ENCODE results near the gene PMAIP1. TPM values are rescaled to one million over a fixed set of nuclear protein-coding genes. Genes with fewer than 3 reads are reported as not detected.

Gene PMAIP1
- total RNA-seq, 4 donors from 2014 or later = 0.94 to 2.5 (median 1.4) TPM; not detected in 1

DNA sequence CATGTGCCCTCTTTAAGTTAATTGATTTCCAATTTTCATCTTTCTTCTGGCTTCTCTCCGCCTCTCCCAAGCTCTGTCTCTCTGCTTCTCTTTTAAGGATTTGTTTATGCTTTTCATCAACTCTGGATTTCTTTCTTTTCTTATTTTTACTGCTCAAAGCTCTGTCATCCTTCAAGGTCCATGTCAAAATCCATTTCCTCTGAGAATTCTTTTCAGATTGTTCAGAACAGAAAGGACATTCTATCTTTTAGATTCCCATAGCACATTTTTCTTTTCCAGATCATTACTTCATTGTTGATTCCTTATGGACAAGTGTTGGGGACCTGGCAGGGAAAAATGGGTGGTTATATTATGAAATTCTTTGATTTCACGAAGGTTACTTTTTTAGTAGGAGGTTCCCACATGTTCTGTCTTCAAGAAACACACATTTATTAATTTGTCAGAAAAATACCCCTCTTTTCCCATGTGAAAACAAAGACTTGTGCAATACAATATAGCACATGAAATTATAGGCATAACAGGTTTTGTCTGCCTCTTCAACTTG lies 12.3 kb downstream of the PMAIP1 start:
- H3K27me3 ChIP-seq = no peaks in the 10 kb centered on the region
- TF ChIP-seq POLR2A (IDR thresholded peaks at IDR 0.05) = no peak
- TF ChIP-seq, protein P1, sequence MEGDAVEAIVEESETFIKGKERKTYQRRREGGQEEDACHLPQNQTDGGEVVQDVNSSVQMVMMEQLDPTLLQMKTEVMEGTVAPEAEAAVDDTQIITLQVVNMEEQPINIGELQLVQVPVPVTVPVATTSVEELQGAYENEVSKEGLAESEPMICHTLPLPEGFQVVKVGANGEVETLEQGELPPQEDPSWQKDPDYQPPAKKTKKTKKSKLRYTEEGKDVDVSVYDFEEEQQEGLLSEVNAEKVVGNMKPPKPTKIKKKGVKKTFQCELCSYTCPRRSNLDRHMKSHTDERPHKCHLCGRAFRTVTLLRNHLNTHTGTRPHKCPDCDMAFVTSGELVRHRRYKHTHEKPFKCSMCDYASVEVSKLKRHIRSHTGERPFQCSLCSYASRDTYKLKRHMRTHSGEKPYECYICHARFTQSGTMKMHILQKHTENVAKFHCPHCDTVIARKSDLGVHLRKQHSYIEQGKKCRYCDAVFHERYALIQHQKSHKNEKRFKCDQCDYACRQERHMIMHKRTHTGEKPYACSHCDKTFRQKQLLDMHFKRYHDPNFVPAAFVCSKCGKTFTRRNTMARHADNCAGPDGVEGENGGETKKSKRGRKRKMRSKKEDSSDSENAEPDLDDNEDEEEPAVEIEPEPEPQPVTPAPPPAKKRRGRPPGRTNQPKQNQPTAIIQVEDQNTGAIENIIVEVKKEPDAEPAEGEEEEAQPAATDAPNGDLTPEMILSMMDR (IDR thresholded peaks at IDR 0.05) = no peak
- H3K36me3 ChIP-seq = no peaks in the 10 kb centered on the region
- no peaks in the 10 kb centered on the region for H3K9me3 ChIP-seq
- no peak overlapping the region for H3K27ac ChIP-seq
- no peak for DNase-seq
- no peaks in the 10 kb centered on the region for H3K4me1 ChIP-seq
- no peak overlapping the region for H3K4me3 ChIP-seq

DNA sequence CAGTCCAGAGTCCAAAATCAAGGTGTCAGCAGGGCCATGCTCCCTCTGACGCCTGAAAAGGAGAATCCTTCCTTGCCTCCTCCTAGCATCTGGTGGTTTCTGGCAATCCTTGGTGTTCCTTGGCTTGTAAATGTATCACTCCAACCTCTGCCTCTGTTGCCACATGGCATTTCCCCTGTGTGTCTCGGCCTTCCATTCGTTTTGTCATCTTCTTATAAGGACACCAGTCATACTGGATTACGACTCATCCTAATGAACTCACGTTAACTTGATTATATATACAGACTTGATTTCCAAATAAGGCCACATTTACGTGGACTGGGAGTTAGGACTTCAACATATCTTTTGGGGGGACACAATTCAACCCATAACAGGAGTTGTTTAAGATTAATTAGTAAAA lies 15.8 kb downstream of the PMAIP1 start:
- Histone ChIP-seq H3K36me3 (no peaks in the 10 kb centered on the region), H3K27ac (no peak overlapping the region), H3K9me3 (no peaks in the 10 kb centered on the region), H3K4me3 (no peak overlapping the region), H3K4me1 (peaks cover 0 to 6% (median 0%) of the 10 kb centered on the region in 4 donors), H3K27me3 (no peaks in the 10 kb centered on the region)
- no peak for DNase-seq
- TF ChIP-seq, protein P1 (IDR thresholded peaks at IDR 0.05) = no peak
- TF ChIP-seq POLR2A (IDR thresholded peaks at IDR 0.05) = no peak

DNA sequence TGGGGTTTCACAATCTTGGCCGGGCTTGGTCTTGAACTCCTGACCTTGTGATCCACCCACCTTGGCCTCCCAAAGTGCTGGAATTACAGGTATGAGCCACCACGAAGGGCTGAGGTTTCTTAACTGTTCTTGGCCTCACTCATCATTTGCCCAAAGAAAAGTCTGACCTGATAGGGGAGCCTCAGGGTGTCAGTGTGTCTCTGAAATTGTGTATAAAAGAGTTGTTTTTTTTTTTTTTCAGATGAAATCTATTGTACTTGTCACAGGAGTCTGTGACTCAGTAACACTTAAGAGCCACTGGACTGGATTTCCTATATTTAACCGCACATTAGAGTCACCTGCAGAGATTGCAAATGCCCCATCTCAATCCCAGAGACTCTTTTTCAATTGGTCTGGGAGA lies 16.9 kb downstream of the PMAIP1 start:
- no peak for TF ChIP-seq POLR2A (IDR thresholded peaks at IDR 0.05)
- TF ChIP-seq, protein P1 (IDR thresholded peaks at IDR 0.05) = no peak
- no peaks in the 10 kb centered on the region for H3K36me3 ChIP-seq
- H3K9me3 ChIP-seq = no peaks in the 10 kb centered on the region
- no peak overlapping the region for H3K4me3 ChIP-seq
- DNase-seq = no peak
- peaks cover 0 to 6% (median 0%) of the 10 kb centered on the region in 4 donors for H3K4me1 ChIP-seq
- no peak overlapping the region for H3K27ac ChIP-seq
- no peaks in the 10 kb centered on the region for H3K27me3 ChIP-seq

DNA sequence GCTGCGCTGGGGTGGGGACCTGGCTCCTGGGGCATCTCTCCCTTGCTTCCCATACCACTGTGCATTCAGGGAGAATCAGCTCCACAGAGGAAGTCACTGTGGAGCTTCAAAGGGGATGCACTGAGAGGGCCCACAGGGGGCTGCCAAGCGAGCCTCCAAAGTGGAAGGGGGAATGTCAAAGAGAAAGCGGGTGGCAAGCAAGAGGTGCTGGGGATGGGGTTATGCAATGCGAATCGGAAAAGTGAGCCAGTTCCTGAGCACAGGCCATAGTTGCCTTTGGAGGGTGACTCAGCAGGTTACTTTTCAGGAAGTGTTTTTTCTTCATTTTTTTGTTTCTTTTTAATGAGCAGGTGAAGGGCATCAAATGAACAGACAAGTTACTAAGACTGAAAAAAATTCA lies 17.6 kb downstream of the PMAIP1 start:
- Histone ChIP-seq H3K36me3 (no peaks in the 10 kb centered on the region), H3K4me3 (no peak overlapping the region), H3K27ac (no peak overlapping the region), H3K27me3 (no peaks in the 10 kb centered on the region), H3K4me1 (peaks cover 0 to 6% (median 0%) of the 10 kb centered on the region in 4 donors), H3K9me3 (no peaks in the 10 kb centered on the region)
- no peak for TF ChIP-seq POLR2A (IDR thresholded peaks at IDR 0.05)
- TF ChIP-seq, protein P1 (IDR thresholded peaks at IDR 0.05) = no peak
- DNase-seq = no peak

DNA sequence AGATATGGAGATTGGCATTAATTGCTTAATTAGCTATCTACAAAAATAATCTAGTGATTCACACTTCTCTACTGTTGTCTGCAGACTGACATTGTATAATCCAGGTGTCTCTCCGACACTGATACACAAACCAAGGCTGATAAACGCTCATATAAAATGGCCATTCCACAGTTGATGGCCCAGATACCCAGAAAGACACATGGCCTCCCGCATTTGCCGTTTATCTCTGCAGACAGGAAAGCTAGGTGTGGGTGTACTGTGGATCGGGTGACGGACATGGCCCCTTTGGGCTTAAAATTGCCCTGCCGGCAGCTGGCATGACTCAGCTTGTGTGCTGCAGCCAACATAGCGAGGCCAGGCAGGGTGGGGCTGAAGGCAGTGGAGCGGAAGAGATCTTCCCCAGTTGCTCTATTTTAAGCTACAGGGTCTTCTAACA lies 18.5 kb downstream of the PMAIP1 start:
- Histone ChIP-seq H3K27ac (no peak overlapping the region), H3K4me1 (peaks cover 0 to 6% (median 0%) of the 10 kb centered on the region in 4 donors), H3K27me3 (no peaks in the 10 kb centered on the region), H3K9me3 (no peaks in the 10 kb centered on the region), H3K36me3 (no peaks in the 10 kb centered on the region), H3K4me3 (peak overlapping the region in 1 of 4 donors; percentile 35)
- no peak for TF ChIP-seq POLR2A (IDR thresholded peaks at IDR 0.05)
- TF ChIP-seq, protein P1 (IDR thresholded peaks at IDR 0.05) = no peak
- DNase-seq = peak; percentile 66 to 83 (median 75)
